ENCODE measurements around the gene KCNMA1. TPM values are rescaled to one million over a fixed set of nuclear protein-coding genes. Genes with fewer than 3 reads are reported as not detected.

Gene KCNMA1
- total RNA-seq, 2 donors from 2014 or later: 168 to 188 TPM

DNA sequence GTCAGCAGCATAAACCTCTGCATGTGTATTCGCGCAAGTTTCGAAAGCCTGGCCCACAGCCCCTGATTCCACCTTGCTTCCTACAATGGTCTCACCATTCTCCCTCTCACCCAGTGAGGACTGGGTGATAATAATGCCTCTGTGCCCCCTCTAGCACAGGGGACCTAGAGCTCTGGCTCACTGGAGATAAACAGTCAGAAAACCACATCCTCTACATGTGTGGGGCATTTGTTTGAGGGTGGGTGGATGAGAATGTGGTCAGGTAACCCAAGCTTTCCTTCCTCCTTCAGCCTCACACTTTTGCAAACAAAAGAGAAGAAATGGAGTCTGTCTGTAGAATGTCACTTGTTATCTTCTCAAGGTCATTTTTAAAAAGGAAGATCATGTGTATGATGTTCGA is 373.5 kb downstream of the KCNMA1 start:
- no peak overlapping the region for H3K4me3 ChIP-seq
- H3K9me3 ChIP-seq: no peaks in the 10 kb centered on the region
- no peak for DNase-seq (ENCODE audit: low spot score)
- no peaks in the 10 kb centered on the region for H3K27me3 ChIP-seq (replicated peaks; ENCODE audit: insufficient read depth)
- no peaks in the 10 kb centered on the region for H3K36me3 ChIP-seq
- TF ChIP-seq, protein P1, sequence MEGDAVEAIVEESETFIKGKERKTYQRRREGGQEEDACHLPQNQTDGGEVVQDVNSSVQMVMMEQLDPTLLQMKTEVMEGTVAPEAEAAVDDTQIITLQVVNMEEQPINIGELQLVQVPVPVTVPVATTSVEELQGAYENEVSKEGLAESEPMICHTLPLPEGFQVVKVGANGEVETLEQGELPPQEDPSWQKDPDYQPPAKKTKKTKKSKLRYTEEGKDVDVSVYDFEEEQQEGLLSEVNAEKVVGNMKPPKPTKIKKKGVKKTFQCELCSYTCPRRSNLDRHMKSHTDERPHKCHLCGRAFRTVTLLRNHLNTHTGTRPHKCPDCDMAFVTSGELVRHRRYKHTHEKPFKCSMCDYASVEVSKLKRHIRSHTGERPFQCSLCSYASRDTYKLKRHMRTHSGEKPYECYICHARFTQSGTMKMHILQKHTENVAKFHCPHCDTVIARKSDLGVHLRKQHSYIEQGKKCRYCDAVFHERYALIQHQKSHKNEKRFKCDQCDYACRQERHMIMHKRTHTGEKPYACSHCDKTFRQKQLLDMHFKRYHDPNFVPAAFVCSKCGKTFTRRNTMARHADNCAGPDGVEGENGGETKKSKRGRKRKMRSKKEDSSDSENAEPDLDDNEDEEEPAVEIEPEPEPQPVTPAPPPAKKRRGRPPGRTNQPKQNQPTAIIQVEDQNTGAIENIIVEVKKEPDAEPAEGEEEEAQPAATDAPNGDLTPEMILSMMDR (IDR thresholded peaks at IDR 0.05): no peak
- ATAC-seq (ENCODE audit: insufficient number of reproducible peaks, low FRiP score, low read depth): no peak
- H3K27ac ChIP-seq: no peak overlapping the region
- H3K4me1 ChIP-seq (ENCODE audit: control insufficient read depth in 1 of 2, low read depth in 2 of 2): peaks cover 19 to 62% of the 10 kb centered on the region in 2 donors

DNA sequence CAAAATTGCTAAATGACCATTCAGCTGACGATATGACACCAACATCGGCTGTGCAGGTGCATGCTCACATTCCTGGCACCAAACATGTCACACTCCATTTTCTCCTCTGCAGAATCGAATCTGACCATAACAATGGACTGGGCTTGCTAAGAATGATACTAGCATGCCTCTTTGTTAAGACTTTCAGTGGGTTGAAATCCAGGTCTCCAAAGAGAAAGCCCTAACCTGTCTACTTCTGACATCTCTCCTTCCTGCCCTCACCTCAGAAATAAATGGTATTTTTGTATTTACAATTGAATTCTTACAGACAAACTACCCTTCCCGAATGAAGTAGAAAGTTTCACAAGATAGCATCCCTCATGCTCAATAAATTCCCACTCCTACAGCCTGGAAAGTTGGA is 373.9 kb downstream of the KCNMA1 start:
- DNase-seq (ENCODE audit: low spot score) (no peak), ATAC-seq (ENCODE audit: insufficient number of reproducible peaks, low FRiP score, low read depth) (no peak)
- Histone ChIP-seq H3K9me3 (no peaks in the 10 kb centered on the region), H3K4me3 (no peak overlapping the region), H3K27ac (no peak overlapping the region), H3K4me1 (ENCODE audit: control insufficient read depth in 1 of 2, low read depth in 2 of 2) (peaks cover 19 to 59% of the 10 kb centered on the region in 2 donors), H3K27me3 (replicated peaks; ENCODE audit: insufficient read depth) (no peaks in the 10 kb centered on the region), H3K36me3 (no peaks in the 10 kb centered on the region)
- TF ChIP-seq, protein P1 (IDR thresholded peaks at IDR 0.05): no peak

DNA sequence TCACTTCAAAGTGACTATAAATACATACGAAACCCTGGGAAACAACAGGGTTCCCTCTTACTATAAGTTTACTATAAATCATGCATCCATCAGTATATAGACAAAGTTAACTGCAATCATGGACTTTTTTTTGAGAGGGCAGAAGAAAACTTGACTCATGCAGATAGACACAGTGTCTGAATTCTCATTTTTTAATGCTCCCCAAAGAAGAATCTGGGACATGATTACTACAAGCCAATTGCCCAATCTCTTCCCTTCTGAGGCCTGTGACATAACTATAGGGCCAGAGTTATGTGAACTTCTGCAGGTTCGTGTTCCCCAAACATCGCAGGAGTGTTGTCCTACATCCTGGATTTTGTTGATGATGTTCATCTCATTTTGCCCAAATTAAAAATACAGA is 376.5 kb downstream of the KCNMA1 start:
- Histone ChIP-seq H3K27ac (no peak overlapping the region), H3K27me3 (replicated peaks; ENCODE audit: insufficient read depth) (no peaks in the 10 kb centered on the region), H3K36me3 (no peaks in the 10 kb centered on the region), H3K4me3 (no peak overlapping the region), H3K4me1 (ENCODE audit: control insufficient read depth in 1 of 2, low read depth in 2 of 2) (peaks cover 4 to 33% of the 10 kb centered on the region in 2 donors), H3K9me3 (no peaks in the 10 kb centered on the region)
- ATAC-seq (ENCODE audit: insufficient number of reproducible peaks, low FRiP score, low read depth) (no peak), DNase-seq (ENCODE audit: low spot score) (no peak)
- TF ChIP-seq, protein P1 (IDR thresholded peaks at IDR 0.05): no peak

DNA sequence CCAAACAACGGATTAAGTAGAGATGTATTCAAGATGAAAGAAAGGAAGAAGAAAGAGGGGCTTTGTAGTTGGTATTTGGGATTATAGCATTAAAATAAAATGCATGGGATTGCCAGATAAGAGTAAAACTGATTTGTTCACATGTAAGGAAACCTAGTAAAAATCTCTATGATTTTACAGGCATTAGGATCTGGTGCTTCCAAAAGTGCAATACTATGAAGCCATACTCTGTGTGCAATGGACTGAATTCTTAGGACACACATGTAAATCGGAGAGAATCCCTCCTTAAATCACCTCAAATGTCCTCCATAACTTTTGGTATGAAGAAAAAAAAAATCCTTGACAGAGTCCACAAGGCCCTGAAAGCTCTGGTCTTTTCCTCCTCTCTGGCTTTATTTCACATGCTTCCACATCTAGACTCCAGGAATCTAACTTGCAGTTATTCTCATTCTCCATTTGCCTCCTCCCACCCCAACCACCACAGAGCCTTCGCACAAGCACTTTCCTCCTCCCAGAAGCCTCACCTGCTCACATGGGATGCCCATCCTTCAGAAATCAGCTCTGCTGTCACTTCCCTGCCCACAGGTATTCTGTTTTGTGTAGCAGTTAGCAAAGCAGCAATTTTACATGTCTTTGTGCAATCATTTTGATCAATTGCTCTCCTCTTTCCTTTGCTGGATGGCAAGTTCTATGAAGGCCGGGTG is 378.3 kb downstream of the KCNMA1 start:
- H3K9me3 ChIP-seq: no peaks in the 10 kb centered on the region
- DNase-seq (ENCODE audit: low spot score): no peak
- H3K27me3 ChIP-seq (replicated peaks; ENCODE audit: insufficient read depth): no peaks in the 10 kb centered on the region
- no peak for ATAC-seq (ENCODE audit: insufficient number of reproducible peaks, low FRiP score, low read depth)
- TF ChIP-seq, protein P1 (IDR thresholded peaks at IDR 0.05): no peak
- H3K4me3 ChIP-seq: no peak overlapping the region
- H3K36me3 ChIP-seq: no peaks in the 10 kb centered on the region
- peaks cover 0 to 17% of the 10 kb centered on the region in 2 donors for H3K4me1 ChIP-seq (ENCODE audit: control insufficient read depth in 1 of 2, low read depth in 2 of 2)
- H3K27ac ChIP-seq: no peak overlapping the region

DNA sequence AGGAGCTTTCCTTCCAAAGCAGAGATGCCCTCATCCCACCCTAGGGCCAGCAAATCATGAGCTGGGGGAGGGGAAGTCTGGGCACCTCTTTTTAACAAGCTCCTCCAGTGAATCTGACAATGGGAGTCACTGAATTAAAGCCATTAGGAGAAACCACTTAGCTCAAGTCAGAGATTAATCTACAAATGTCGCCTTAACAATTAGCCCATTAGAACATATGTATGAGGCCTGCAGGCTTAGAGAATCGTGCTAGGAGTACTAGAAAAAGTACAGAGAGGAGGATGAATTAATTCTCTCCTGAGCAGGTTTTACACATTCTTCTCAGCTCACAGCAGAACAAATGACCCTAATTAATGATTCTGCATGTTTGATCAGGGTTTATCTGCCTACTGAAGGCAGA is 381.3 kb downstream of the KCNMA1 start:
- TF ChIP-seq, protein P1 (IDR thresholded peaks at IDR 0.05): no peak
- H3K9me3 ChIP-seq: no peaks in the 10 kb centered on the region
- ATAC-seq (ENCODE audit: insufficient number of reproducible peaks, low FRiP score, low read depth) (no peak), DNase-seq (ENCODE audit: low spot score) (no peak)
- H3K4me3 ChIP-seq: no peak overlapping the region
- peaks cover 0 to 26% of the 10 kb centered on the region in 2 donors for H3K4me1 ChIP-seq (ENCODE audit: control insufficient read depth in 1 of 2, low read depth in 2 of 2)
- no peaks in the 10 kb centered on the region for H3K36me3 ChIP-seq
- no peak overlapping the region for H3K27ac ChIP-seq
- no peaks in the 10 kb centered on the region for H3K27me3 ChIP-seq (replicated peaks; ENCODE audit: insufficient read depth)
